ENCODE results near the gene CDHR2.

Gene CDHR2

GRCh38 chr5:176530983-176531901 is 17.9 kb upstream of the CDHR2 start:
- Histone ChIP-seq H3K4me3 (ENCODE audit: low read length) (no peak overlapping the region), H3K9ac (ENCODE audit: low read length) (no peak overlapping the region), H3K36me3 (ENCODE audit: control insufficient read depth, insufficient read depth, low read length) (peaks cover 10% of the 10 kb centered on the region), H3K9me3 (ENCODE audit: control insufficient read depth, low read length) (no peaks in the 10 kb centered on the region), H3K4me1 (ENCODE audit: control insufficient read depth, insufficient read depth, low read length) (peaks cover 37% of the 10 kb centered on the region), H3K27me3 (ENCODE audit: control insufficient read depth, insufficient read depth, low read length) (no peaks in the 10 kb centered on the region)

DNA sequence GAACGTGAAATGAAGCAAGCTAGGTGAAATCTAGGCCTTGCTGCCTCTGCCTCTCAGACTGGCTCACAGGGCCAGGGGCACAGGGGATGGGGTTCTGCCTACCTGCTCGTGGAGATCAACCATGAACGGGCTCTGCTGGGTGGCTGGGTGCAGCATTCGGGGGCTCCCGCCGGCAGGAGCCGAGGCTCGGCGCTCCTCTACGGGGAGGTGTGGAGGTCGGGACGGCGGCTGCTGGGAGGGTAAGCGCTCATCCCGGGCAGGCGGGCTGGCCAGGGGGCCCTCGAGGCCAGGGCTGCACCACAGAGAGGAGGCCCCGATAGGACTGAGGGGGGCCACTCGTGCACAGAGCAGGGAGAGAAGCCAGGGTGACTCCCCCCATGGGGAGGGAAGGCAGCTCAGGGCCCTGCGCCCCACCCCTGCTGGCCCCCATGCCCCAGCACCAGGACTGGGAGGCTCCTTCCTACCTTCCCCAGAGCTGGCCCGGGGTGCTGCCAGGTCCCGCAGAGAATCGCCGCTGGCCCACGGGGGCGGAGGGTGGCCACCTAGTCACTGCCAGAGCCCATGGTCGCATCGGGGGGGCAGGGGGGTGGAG is 17.1 kb upstream of the CDHR2 start:
- Histone ChIP-seq H3K9ac (ENCODE audit: low read length) (no peak overlapping the region), H3K36me3 (ENCODE audit: control insufficient read depth, insufficient read depth, low read length) (peaks cover 10% of the 10 kb centered on the region), H3K4me1 (ENCODE audit: control insufficient read depth, insufficient read depth, low read length) (peaks cover 38% of the 10 kb centered on the region)

GRCh38 chr5:176532795-176533194 is 16.3 kb upstream of the CDHR2 start:
- H3K36me3 ChIP-seq (ENCODE audit: control insufficient read depth, insufficient read depth, low read length) = peaks cover 10% of the 10 kb centered on the region
- no peaks in the 10 kb centered on the region for H3K9me3 ChIP-seq (ENCODE audit: control insufficient read depth, low read length)
- H3K9ac ChIP-seq (ENCODE audit: low read length) = no peak overlapping the region
- no peaks in the 10 kb centered on the region for H3K27me3 ChIP-seq (ENCODE audit: control insufficient read depth, insufficient read depth, low read length)
- H3K4me3 ChIP-seq (ENCODE audit: low read length) = no peak overlapping the region
- peaks cover 38% of the 10 kb centered on the region for H3K4me1 ChIP-seq (ENCODE audit: control insufficient read depth, insufficient read depth, low read length)

More for the DNA sequence above, 17.1 kb upstream of the CDHR2 start:
- no peaks in the 10 kb centered on the region for H3K9me3 ChIP-seq (ENCODE audit: control insufficient read depth, low read length)
- no peaks in the 10 kb centered on the region for H3K27me3 ChIP-seq (ENCODE audit: control insufficient read depth, insufficient read depth, low read length)
- no peak overlapping the region for H3K4me3 ChIP-seq (ENCODE audit: low read length)

DNA sequence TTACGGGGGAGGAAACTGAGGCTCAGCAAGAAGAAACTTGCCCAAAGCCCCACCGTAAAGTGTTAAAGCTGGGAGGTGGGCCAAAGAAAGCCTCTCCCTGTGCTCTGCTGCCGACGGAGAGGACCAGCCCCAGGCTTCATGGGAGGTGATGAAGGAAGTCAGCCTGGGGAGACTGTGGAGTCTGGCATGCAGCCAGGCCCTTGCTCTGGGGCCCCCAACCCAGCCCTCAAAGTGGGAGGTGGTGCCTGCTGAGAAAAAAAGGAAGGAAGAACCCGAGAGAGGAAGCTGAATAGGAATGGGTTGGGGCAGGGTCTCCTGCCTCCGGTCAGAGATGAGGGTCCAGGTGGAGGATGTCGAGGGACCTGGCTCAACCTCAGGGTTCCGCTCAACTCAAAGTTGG is 15.8 kb upstream of the CDHR2 start:
- Histone ChIP-seq H3K9ac (ENCODE audit: low read length) (no peak overlapping the region), H3K9me3 (ENCODE audit: control insufficient read depth, low read length) (no peaks in the 10 kb centered on the region), H3K4me1 (ENCODE audit: control insufficient read depth, insufficient read depth, low read length) (peaks cover 38% of the 10 kb centered on the region), H3K27me3 (ENCODE audit: control insufficient read depth, insufficient read depth, low read length) (no peaks in the 10 kb centered on the region), H3K36me3 (ENCODE audit: control insufficient read depth, insufficient read depth, low read length) (peaks cover 10% of the 10 kb centered on the region), H3K4me3 (ENCODE audit: low read length) (no peak overlapping the region)

- H3K9ac ChIP-seq (ENCODE audit: low read length) = peak overlapping the region; percentile 93
- peaks cover 10% of the 10 kb centered on the region for H3K36me3 ChIP-seq (ENCODE audit: control insufficient read depth, insufficient read depth, low read length)
- no peak overlapping the region for H3K4me3 ChIP-seq (ENCODE audit: low read length)
Observed at GRCh38 chr5:176533894-176534611, 15.1 kb upstream of the CDHR2 start.

GRCh38 chr5:176534640-176535039 is 14.5 kb upstream of the CDHR2 start:
- H3K9ac ChIP-seq (ENCODE audit: low read length) = peak overlapping the region; percentile 93
- peaks cover 38% of the 10 kb centered on the region for H3K4me1 ChIP-seq (ENCODE audit: control insufficient read depth, insufficient read depth, low read length)
- no peaks in the 10 kb centered on the region for H3K27me3 ChIP-seq (ENCODE audit: control insufficient read depth, insufficient read depth, low read length)
- peaks cover 10% of the 10 kb centered on the region for H3K36me3 ChIP-seq (ENCODE audit: control insufficient read depth, insufficient read depth, low read length)
- peak overlapping the region; percentile 64 for H3K4me3 ChIP-seq (ENCODE audit: low read length)
- no peaks in the 10 kb centered on the region for H3K9me3 ChIP-seq (ENCODE audit: control insufficient read depth, low read length)

More at GRCh38 chr5:176533894-176534611, 15.1 kb upstream of the CDHR2 start:
- H3K27me3 ChIP-seq (ENCODE audit: control insufficient read depth, insufficient read depth, low read length) = no peaks in the 10 kb centered on the region
- no peaks in the 10 kb centered on the region for H3K9me3 ChIP-seq (ENCODE audit: control insufficient read depth, low read length)
- peaks cover 38% of the 10 kb centered on the region for H3K4me1 ChIP-seq (ENCODE audit: control insufficient read depth, insufficient read depth, low read length)

GRCh38 chr5:176535101-176535663 is 14.0 kb upstream of the CDHR2 start:
- H3K36me3 ChIP-seq (ENCODE audit: control insufficient read depth, insufficient read depth, low read length) = peaks cover 10% of the 10 kb centered on the region
- no peaks in the 10 kb centered on the region for H3K27me3 ChIP-seq (ENCODE audit: control insufficient read depth, insufficient read depth, low read length)
- peak overlapping the region; percentile 93 for H3K9ac ChIP-seq (ENCODE audit: low read length)
- H3K9me3 ChIP-seq (ENCODE audit: control insufficient read depth, low read length) = no peaks in the 10 kb centered on the region
- H3K4me1 ChIP-seq (ENCODE audit: control insufficient read depth, insufficient read depth, low read length) = peaks cover 38% of the 10 kb centered on the region
- H3K4me3 ChIP-seq (ENCODE audit: low read length) = peak overlapping the region; percentile 64

- H3K36me3 ChIP-seq (ENCODE audit: control insufficient read depth, insufficient read depth, low read length) = peaks cover 10% of the 10 kb centered on the region
- no peaks in the 10 kb centered on the region for H3K27me3 ChIP-seq (ENCODE audit: control insufficient read depth, insufficient read depth, low read length)
- peaks cover 38% of the 10 kb centered on the region for H3K4me1 ChIP-seq (ENCODE audit: control insufficient read depth, insufficient read depth, low read length)
- H3K9me3 ChIP-seq (ENCODE audit: control insufficient read depth, low read length) = no peaks in the 10 kb centered on the region
- H3K9ac ChIP-seq (ENCODE audit: low read length) = peak overlapping the region; percentile 93
- H3K4me3 ChIP-seq (ENCODE audit: low read length) = peak overlapping the region; percentile 64
Observed at GRCh38 chr5:176535664-176536131, 13.4 kb upstream of the CDHR2 start.

DNA sequence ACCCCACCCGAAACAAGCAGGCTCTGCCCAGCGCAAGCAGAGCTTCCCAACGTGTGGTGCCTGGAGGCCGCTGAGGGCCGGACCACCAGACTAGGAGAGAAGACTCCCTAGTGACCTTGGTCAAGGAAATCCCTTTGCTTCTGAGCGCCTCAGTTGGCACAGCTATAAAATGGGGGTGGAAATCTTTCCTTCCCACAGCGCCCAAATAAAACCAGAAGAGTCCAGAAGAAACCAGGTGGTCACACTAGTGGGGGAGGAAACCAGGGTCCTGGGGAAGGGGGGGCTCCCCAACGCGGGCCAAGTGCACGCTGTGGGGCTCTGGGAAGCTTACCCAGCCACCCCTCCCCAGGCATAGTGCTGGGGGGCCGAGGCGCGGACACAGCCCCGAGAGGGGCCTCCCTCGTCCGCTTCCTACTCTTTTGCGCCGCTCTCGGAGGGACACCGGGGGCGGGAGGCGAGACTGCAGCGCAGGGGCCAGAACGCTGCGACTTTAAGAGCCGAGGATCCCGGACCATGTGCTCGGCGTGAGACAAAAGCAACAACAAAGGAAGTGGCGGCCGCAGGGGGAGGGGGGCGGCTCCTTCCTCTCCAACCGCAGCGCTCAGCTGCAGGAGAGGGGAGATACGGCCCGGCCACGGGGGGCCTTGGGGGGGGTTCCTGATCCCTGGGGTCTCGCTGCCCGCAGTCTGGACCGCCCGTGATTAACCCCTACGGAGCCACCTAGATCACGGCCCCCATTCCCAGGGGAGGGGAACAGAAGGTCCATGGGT is 12.8 kb upstream of the CDHR2 start:
- Histone ChIP-seq H3K4me1 (ENCODE audit: control insufficient read depth, insufficient read depth, low read length) (peaks cover 41% of the 10 kb centered on the region), H3K9ac (ENCODE audit: low read length) (peak overlapping the region; percentile 93), H3K27me3 (ENCODE audit: control insufficient read depth, insufficient read depth, low read length) (no peaks in the 10 kb centered on the region), H3K36me3 (ENCODE audit: control insufficient read depth, insufficient read depth, low read length) (peaks cover 5% of the 10 kb centered on the region), H3K9me3 (ENCODE audit: control insufficient read depth, low read length) (no peaks in the 10 kb centered on the region), H3K4me3 (ENCODE audit: low read length) (peak overlapping the region; percentile 64)

DNA sequence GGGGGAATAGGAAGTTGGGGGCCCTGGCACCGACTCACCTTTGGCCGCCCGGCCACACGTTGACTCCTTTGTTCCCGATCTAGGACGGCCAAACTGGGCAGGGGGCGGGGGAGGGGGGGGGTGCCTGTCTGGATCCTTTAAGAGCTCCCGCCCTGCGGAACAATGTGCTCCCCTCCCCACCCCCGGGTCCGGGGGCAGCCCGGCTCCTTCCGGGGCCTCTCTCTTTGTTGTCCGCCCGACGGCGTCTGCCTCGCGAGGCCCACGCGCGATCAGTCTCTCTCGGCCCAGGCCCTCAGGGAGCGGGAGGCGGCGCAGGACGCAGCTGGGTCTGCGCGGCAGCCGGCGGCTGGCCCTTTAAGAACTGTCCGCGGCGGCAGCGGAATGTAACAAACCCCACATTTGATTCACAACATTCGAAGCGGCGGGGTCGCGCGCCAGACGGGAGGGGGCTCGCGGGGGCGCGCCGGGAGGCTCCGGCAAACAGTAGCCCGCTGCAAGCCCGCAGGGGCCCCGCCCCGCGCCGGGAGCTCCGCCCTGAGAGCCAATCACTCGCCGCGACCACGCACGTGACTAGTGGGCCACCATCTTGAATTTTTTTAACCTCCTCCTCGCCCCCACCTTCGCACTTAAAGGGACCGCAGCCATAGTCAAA is 12.1 kb upstream of the CDHR2 start, which contains the start of gene RNF44:
TSS of gene RNF44 (minus strand) at position 501 of the 652 bp plus-strand sequence. CDS start 4,930 bp downstream, outside the sequence.
- Histone ChIP-seq H3K4me1 (ENCODE audit: control insufficient read depth, insufficient read depth, low read length) (peaks cover 49% of the 10 kb centered on the region), H3K9me3 (ENCODE audit: control insufficient read depth, low read length) (no peaks in the 10 kb centered on the region)

More for the DNA sequence above, 12.1 kb upstream of the CDHR2 start, which contains the start of gene RNF44:
- peak within 1 kb of the TSS; percentile 92 for H3K4me3 ChIP-seq (ENCODE audit: low read length)
- H3K9ac ChIP-seq (ENCODE audit: low read length) = peak within 1 kb of the TSS; percentile 93
- no peaks in the 10 kb centered on the region for H3K27me3 ChIP-seq (ENCODE audit: control insufficient read depth, insufficient read depth, low read length)
- H3K36me3 ChIP-seq (ENCODE audit: control insufficient read depth, insufficient read depth, low read length) = no peaks in the 10 kb centered on the region
